AG04449 (cell line): ENCODE data around the gene OR3A1.
"Not testable (repeated sequence)": the region's sequence is repeated elsewhere in the genome, so short reads cannot be mapped to it uniquely, and the experiment has no call there.

ENCODE experiments used
- CTCF ChIA-PET: fragments of 350-600 bp; formaldehyde crosslinking; extraction: SDS; loops from one replicate; lab custom pipeline; 2021; ENCODE audit warnings: antibody characterized with exemption; lab: Yijun Ruan, JAX
- POLR2A ChIA-PET: fragments of 400-600, 350-600 bp; formaldehyde crosslinking; extraction: SDS; loops from one replicate; lab custom pipeline; 2020; ENCODE audit warnings: antibody characterized with exemption, inconsistent platforms; lab: Yijun Ruan, JAX
- DNase-seq: peaks from one replicate; pipeline ENCODE4 v3.0.0-alpha.2; 2010; ENCODE audit warnings: low read depth, low spot score
- H3K4me3 ChIP-seq: 2 replicates; pipeline ENCODE4 v1.5.1; 2011; ENCODE audit warnings: low read depth, mild to moderate bottlenecking, control low read depth, low read length
- TF ChIP-seq, protein P1 (sequence below): IDR thresholded peaks from one replicate; pipeline ENCODE4 v1.5.1; 2011; ENCODE audit warnings: mild to moderate bottlenecking, moderate library complexity, low read length, control low read depth, inconsistent platforms; ENCODE audit not compliant: insufficient read depth; ENCODE audit errors: missing control alignments

OR3A1 gene, protein sequence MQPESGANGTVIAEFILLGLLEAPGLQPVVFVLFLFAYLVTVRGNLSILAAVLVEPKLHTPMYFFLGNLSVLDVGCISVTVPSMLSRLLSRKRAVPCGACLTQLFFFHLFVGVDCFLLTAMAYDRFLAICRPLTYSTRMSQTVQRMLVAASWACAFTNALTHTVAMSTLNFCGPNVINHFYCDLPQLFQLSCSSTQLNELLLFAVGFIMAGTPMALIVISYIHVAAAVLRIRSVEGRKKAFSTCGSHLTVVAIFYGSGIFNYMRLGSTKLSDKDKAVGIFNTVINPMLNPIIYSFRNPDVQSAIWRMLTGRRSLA

GRCh38 chr17:3298260-3298659 lies at the start of gene OR3A1:
Gene OR3A1 (minus strand): TSS chr17:3298360. CDS start chr17:3292582, 5,778 bp downstream.
- TF ChIP-seq, protein P1, sequence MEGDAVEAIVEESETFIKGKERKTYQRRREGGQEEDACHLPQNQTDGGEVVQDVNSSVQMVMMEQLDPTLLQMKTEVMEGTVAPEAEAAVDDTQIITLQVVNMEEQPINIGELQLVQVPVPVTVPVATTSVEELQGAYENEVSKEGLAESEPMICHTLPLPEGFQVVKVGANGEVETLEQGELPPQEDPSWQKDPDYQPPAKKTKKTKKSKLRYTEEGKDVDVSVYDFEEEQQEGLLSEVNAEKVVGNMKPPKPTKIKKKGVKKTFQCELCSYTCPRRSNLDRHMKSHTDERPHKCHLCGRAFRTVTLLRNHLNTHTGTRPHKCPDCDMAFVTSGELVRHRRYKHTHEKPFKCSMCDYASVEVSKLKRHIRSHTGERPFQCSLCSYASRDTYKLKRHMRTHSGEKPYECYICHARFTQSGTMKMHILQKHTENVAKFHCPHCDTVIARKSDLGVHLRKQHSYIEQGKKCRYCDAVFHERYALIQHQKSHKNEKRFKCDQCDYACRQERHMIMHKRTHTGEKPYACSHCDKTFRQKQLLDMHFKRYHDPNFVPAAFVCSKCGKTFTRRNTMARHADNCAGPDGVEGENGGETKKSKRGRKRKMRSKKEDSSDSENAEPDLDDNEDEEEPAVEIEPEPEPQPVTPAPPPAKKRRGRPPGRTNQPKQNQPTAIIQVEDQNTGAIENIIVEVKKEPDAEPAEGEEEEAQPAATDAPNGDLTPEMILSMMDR, result no peak
- no peak for DNase-seq
- no peak within 1 kb of the TSS for H3K4me3 ChIP-seq
- POLR2A ChIA-PET, result no interaction called here
- CTCF ChIA-PET, result no interaction called here

DNA sequence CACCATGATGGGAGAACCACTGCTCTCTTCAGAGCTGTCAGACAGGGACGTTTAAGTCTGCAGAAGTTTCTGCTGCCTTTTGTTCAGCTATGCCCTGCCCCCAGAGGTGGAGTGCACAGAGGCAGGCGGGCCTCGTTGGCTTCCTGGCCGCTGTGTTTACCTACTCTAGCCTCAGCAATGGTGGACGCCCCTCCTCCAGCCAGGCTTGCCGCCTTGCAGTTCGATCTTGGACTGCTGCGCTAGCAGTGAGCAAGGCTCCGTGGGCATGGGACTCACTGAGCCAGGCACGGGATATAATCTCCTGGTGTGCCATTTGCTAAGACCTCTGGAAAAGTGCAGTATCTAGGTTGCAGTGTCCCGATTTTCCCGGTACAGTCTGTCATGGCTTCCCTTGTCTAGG lies 44.6 kb upstream of the OR3A1 start:
- CTCF ChIA-PET, DNase-seq, H3K4me3 ChIP-seq, POLR2A ChIA-PET: not testable (repeated sequence)

DNA sequence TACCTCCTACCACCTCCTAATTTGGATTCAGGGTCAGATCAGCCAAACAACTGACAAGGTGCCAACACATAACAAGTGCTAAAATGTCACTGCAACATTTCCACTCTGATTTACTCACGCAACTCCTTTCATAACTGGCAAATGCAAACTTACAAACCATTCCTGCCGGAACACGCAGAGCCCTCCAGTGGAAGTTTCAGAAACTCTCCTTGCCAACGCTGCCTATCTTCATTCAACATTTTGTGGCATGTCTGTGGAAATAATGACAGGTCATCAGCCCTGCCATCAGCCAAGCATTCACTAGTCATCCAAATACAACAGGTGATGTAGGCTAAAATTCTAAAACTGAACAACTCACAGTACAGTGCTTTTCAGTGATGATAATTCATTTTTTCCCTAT lies 37.7 kb upstream of the OR3A1 start:
- POLR2A ChIA-PET, result no interaction called here
- no peak for DNase-seq
- CTCF ChIA-PET, result no interaction called here
- no peak overlapping the region for H3K4me3 ChIP-seq
- TF ChIP-seq, protein P1, result no peak

DNA sequence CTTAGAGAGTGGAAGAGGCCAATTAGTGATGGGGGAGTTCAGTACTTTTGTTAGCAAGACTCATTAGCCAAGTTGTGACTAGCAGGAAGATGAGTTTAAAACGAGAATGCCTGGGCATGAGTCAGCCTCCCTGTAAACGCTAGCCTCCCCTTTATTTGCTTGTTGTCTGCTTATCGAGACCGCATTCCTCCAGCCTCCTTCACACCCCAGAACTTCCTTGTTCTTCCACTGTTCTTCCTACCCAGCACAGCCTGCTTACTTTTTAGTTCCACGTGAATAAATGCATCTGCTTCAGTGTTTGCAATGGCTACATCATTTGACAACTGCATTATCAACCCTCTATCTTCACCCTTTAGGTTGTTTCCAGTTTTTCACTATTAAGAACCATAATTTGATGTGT lies 20.2 kb upstream of the OR3A1 start:
- POLR2A ChIA-PET, result no interaction called here
- CTCF ChIA-PET, result no interaction called here
- H3K4me3 ChIP-seq, result no peak overlapping the region
- no peak for DNase-seq
- TF ChIP-seq, protein P1, result no peak

DNA sequence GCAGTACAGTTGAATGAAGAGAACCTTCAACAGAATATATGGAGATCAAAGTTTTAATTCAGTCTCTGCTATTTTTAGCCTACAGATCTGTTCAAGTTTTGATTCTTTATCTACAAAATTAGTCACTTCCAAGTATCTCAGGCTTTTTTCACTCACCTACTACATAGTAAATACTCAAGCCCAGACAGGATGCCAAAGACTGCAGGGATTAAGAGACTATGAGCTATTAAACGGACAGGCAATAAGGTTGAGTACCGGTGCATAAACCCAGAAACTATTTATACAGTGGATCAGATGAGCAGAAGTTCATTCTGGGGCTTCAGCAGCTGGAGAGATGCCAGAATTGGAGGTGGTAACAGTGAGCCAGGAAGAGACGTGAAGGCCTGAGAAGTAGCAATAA lies 18.7 kb upstream of the OR3A1 start:
- H3K4me3 ChIP-seq, result no peak overlapping the region
- TF ChIP-seq, protein P1, result no peak
- ChIA-PET POLR2A (no interaction called here), CTCF (no interaction called here)
- no peak for DNase-seq

- POLR2A ChIA-PET, result no interaction called here
- TF ChIP-seq, protein P1, result no peak
- no peak for DNase-seq
- CTCF ChIA-PET, result no interaction called here
- H3K4me3 ChIP-seq, result no peak overlapping the region
Measured at GRCh38 chr17:3308603-3309002, 10.4 kb upstream of the OR3A1 start.

DNA sequence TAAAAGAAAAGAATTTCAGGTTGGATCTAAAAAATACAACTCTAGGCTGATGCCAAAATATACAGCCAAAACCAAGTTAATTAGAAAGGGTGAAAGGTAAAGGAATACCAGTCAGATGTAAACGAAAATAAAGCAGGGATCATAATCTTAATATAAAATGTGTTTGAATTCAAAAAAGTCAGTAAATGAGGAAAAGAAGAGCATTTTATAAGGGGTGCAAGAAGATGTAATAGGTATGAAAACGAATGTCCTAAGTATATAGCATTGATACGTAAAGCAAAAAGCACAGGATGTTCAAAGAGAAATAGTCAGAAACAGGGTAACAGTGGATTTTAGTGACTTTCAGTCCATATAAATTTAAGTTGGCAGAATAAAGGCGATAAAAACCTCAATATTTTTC lies 2.5 kb downstream of the OR3A1 start:
- TF ChIP-seq, protein P1, result no peak
- no peak overlapping the region for H3K4me3 ChIP-seq
- CTCF ChIA-PET, result no interaction called here
- POLR2A ChIA-PET, result no interaction called here
- DNase-seq, result no peak

GRCh38 chr17:3293548-3293947 lies 4.6 kb downstream of the OR3A1 start:
- CTCF ChIA-PET, POLR2A ChIA-PET, H3K4me3 ChIP-seq, DNase-seq: not testable (repeated sequence)
